ENCODE results near the gene BRD9.

The BRD9 gene

DNA sequence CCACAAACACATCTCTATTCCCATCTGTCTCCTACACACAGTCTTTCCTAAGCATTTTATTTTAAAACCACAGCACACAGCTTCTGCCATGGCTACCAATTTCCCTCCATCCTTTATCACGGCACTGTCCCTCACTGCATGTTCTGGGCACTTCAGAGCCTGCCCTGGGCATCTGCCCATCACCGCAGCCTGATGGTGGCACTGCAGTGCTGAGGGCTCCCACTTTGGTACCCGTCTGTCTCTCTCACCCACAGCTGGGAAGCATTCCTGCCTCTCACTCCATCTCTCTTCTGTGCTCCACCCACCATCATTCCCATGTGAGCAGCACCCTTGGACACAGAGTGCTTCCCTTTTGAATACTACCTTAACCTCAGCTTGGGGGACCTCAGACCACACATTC lies 73.5 kb downstream of the BRD9 start:
- FAIRE-seq (no peak), DNase-seq (ENCODE audit: insufficient read length, low spot score) (no peak)

DNA sequence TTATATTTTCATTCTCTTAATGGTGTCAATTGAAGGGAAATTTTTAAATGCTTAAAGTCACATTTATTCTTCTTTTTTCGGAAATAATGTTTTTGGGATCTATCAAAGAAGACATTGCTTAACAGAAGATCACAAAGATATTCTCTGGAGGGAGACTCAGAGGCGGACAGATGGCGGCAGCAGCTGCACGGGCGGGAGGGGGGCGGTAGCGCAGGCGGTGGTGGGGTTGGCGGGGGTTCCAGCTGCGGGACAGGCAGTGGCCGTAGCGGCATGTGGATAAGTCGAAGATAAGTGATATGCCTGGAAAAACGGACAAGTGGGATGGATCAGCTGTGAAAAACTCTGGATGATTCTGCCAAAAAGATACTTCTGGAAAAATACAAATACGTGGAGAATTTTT lies 76.4 kb downstream of the BRD9 start:
- DNase-seq (ENCODE audit: insufficient read length, low spot score) (no peak), FAIRE-seq (no peak)

DNA sequence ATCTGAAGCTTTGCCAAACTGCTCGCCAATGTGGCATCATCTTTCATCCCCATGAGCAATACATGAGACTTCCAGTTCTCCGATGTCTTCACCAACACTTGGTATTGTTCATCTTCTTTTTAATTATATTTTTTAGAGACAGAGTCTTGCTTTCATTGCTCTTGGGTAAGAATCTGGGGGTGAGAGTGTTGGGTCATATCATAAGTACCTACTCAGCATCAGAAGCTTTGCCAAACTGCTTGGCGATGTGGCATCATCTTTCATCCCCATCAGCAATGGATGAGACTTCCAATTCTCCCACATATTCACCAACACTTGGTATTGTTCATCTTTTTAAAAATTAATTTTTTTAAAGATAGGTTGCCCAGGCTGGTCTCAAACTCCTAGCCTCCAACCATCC lies 77.2 kb downstream of the BRD9 start:
- DNase-seq (ENCODE audit: insufficient read length, low spot score) (no peak), FAIRE-seq (no peak)
